Measurements from ENCODE around the gene TES.

DNA sequence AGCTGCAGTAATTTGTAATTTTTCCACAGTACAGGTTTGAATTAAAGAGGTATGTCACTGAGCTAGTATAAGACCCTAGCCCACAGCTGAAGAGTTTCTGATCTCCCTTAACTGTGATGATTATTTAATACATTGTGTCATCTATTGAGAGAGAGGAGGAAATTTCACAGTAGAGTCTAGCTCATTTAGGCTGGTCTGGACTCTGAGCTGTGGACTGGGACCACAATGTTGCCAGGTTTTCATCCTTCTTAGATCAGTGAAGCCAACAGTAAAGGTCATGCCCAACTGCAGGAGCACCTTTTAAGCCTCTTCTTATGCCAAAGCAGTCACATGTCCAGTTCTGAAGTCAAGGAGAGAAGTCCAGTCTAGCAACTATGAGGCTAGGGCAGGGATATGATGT lies 8.9 kb downstream of the TES start:
- no peak for TF ChIP-seq CTCF (conservative IDR thresholded peaks at IDR 0.05; ENCODE audit: low read depth, low read length)
- no peak for TF ChIP-seq EZH2 (IDR thresholded peaks at IDR 0.05; ENCODE audit: low read length, unreplicated experiment)
